GM23248 (cell line): Measurements from ENCODE around the gene HTR2C. TPM values are rescaled to one million over a fixed set of nuclear protein-coding genes. Genes with fewer than 3 reads are reported as not detected.
A peak's percentile ranks its signal among the peaks of the same experiment; 100 is the strongest.

Experiments used
- DNase-seq: peaks from one replicate; pipeline ENCODE4 v3.0.0-alpha.2; 2015
- H2AFZ ChIP-seq: fragments of 200-600 bp; sonication (generic); 2 replicates; pipeline ENCODE4 v1.6.1; 2016; ENCODE audit warnings: antibody characterized with exemption
- H3F3A ChIP-seq: fragments of 200-600 bp; sonication (generic); 2 replicates; pipeline ENCODE4 v1.6.1; 2016; ENCODE audit warnings: mild to moderate bottlenecking, antibody characterized with exemption, mixed run types; ENCODE audit not compliant: insufficient read depth
- H3K27ac ChIP-seq: fragments of 200-600 bp; sonication (generic); 2 replicates; pipeline ENCODE4 v1.5.1; 2016; ENCODE audit warnings: mild to moderate bottlenecking
- H3K27me3 ChIP-seq: fragments of 200-600 bp; sonication (generic); replicated peaks from 2 replicates; pipeline ENCODE4 v1.6.1; 2016; ENCODE audit warnings: mild to moderate bottlenecking; ENCODE audit not compliant: insufficient read depth
- H3K36me3 ChIP-seq: fragments of 200-600 bp; sonication (generic); 2 replicates; pipeline ENCODE4 v1.6.1; 2016; ENCODE audit warnings: low read depth, mild to moderate bottlenecking
- H3K4me1 ChIP-seq: fragments of 200-600 bp; sonication (generic); 2 replicates; pipeline ENCODE4 v1.6.1; 2016; ENCODE audit warnings: mild to moderate bottlenecking; ENCODE audit not compliant: insufficient read depth
- H3K4me2 ChIP-seq: fragments of 200-600 bp; sonication (generic); one replicate; pipeline ENCODE4 v1.6.1; 2016; ENCODE audit warnings: mild to moderate bottlenecking; ENCODE audit not compliant: unreplicated experiment
- H3K4me3 ChIP-seq: fragments of 200-600 bp; sonication (generic); 2 replicates; pipeline ENCODE4 v1.5.1; 2016; ENCODE audit warnings: mild to moderate bottlenecking
- H3K79me2 ChIP-seq: fragments of 200-600 bp; sonication (generic); 2 replicates; pipeline ENCODE4 v1.6.1; 2016; ENCODE audit warnings: mild to moderate bottlenecking; ENCODE audit not compliant: insufficient read depth
- H3K9ac ChIP-seq: fragments of 200-600 bp; sonication (generic); 2 replicates; pipeline ENCODE4 v1.6.1; 2016; ENCODE audit warnings: mild to moderate bottlenecking
- H3K9me2 ChIP-seq: fragments of 200-600 bp; sonication (generic); 2 replicates; pipeline ENCODE4 v1.6.1; 2016; ENCODE audit warnings: mixed run types, mild to moderate bottlenecking, moderate library complexity; ENCODE audit not compliant: insufficient read depth
- H3K9me3 ChIP-seq: fragments of 200-600 bp; sonication (generic); one replicate; pipeline ENCODE4 v1.6.1; 2017; ENCODE audit warnings: low read depth
- H4K20me1 ChIP-seq: fragments of 200-600 bp; sonication (generic); 2 replicates; pipeline ENCODE4 v1.6.0; 2016; ENCODE audit not compliant: insufficient read depth
- EZH2 ChIP-seq: fragments of 200-600 bp; sonication (generic); IDR thresholded peaks from 2 replicates; pipeline ENCODE4 v1.6.1; 2018; ENCODE audit warnings: antibody characterized with exemption, mild to moderate bottlenecking; ENCODE audit not compliant: insufficient read depth, poor library complexity, severe bottlenecking
- EZH2phosphoT487 ChIP-seq: fragments of 200-600 bp; sonication (generic); IDR thresholded peaks from 2 replicates; pipeline ENCODE4 v1.6.1; 2018; ENCODE audit warnings: antibody characterized with exemption, moderate library complexity, mild to moderate bottlenecking, low read depth; ENCODE audit not compliant: insufficient read depth
- WGBS, 2 experiments: methylation state at CpG; one replicate each; pipeline ENCODE4 v1.1.6; 2015 to 2017; ENCODE audit warnings: low lambda C conversion rate in 2 of 2, low coverage in 1 of 2; ENCODE audit errors: missing lambda C conversion rate in 2 of 2; 5-methylcytosine and 5-hydroxymethylcytosine counted together
- in situ Hi-C: fragments of 300-500 bp; cut with MboI; formaldehyde crosslinking; loops from 2 replicates; pipeline ENCODE4 v1.15.0; 2020
- polyA plus RNA-seq: library from polyadenylated mRNA; unstranded; fragments of >200 nt; fragmentation: Nextera tagmentation; extraction: Ambion mirVana; gene quantifications from 2 replicates; pipeline ENCODE4 v1.2.1, GENCODE V29; 2016
- total RNA-seq: library from RNA; depleted of rRNA; stranded (reverse); fragments of >200 nt; shearing (Covaris generic); gene quantifications from 2 replicates; pipeline ENCODE4 v1.2.3, GENCODE V29; 2014

HTR2C gene
- total and polyA plus RNA-seq, 2 experiments from 2014 or later = not detected

DNA sequence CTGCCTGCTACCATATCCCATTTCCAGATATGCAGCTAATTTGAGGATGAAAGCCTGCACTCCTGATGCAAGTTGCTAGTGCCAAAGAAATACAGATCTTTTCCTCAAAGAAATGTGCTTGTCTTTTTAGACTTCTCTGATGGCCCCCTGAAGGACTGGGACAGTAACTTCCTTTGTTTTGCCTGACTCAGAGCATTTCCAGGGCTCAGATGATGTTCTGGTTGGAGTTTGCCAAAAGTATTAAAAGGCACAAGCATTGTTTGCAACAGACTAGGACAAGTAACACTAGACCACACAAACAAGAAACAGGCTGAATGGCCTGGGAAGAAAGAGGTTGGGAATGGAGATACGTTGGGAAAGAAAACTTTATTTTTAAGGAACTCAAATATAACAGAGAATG is 258.3 kb downstream of the HTR2C start:
- Histone ChIP-seq H3K9me2 (no peaks in the 10 kb centered on the region), H3F3A (0 out of 2 replicates have a peak, but pooled peaks cover 4% of the 10 kb centered on the region), H3K4me1 (peaks cover 20% of the 10 kb centered on the region), H3K27me3 (no peaks in the 10 kb centered on the region), H3K36me3 (no peaks in the 10 kb centered on the region), H3K4me3 (no peak overlapping the region), H3K9ac (no peak overlapping the region), H2AFZ (peak overlapping the region; percentile 65), H4K20me1 (no peaks in the 10 kb centered on the region), H3K27ac (no peak overlapping the region), H3K79me2 (no peaks in the 10 kb centered on the region), H3K9me3 (no peaks in the 10 kb centered on the region), H3K4me2 (no peak overlapping the region)
- DNase-seq = peak; percentile 38
- WGBS, 2 experiments = 10 to 11% methylated on average over 1 of the region's 1 CpG
- no peak for TF ChIP-seq EZH2
- no peak for TF ChIP-seq EZH2phosphoT487
- in situ Hi-C loops = no loop called here

- no peaks in the 10 kb centered on the region for H3F3A ChIP-seq
- H3K4me2 ChIP-seq = no peak overlapping the region
- no peak overlapping the region for H2AFZ ChIP-seq
- in situ Hi-C loops = no loop called here
- H3K4me1 ChIP-seq = no peaks in the 10 kb centered on the region
- 0 to 6% methylated on average over 1 of the region's 1 CpG for WGBS, 2 experiments
- TF ChIP-seq EZH2phosphoT487 (no peak), EZH2 (no peak)
- H3K9ac ChIP-seq = no peak overlapping the region
- DNase-seq = peak; percentile 0
- no peak overlapping the region for H3K27ac ChIP-seq
- H3K9me3 ChIP-seq = no peaks in the 10 kb centered on the region
- H3K27me3 ChIP-seq = no peaks in the 10 kb centered on the region
- H3K4me3 ChIP-seq = no peak overlapping the region
- no peaks in the 10 kb centered on the region for H4K20me1 ChIP-seq
- no peaks in the 10 kb centered on the region for H3K9me2 ChIP-seq
- no peaks in the 10 kb centered on the region for H3K36me3 ChIP-seq
- H3K79me2 ChIP-seq = no peaks in the 10 kb centered on the region
Measured at GRCh38 chrX:114889481-114889880, 305.6 kb downstream of the HTR2C start.

GRCh38 chrX:114903618-114904017 is 319.7 kb downstream of the HTR2C start:
- no peaks in the 10 kb centered on the region for H3K27me3 ChIP-seq
- no peaks in the 10 kb centered on the region for H3K4me1 ChIP-seq
- no peaks in the 10 kb centered on the region for H3F3A ChIP-seq
- H3K9me3 ChIP-seq = no peaks in the 10 kb centered on the region
- in situ Hi-C loops = no loop called here
- no peaks in the 10 kb centered on the region for H4K20me1 ChIP-seq
- TF ChIP-seq EZH2 (no peak), EZH2phosphoT487 (no peak)
- DNase-seq = no peak
- H3K36me3 ChIP-seq = no peaks in the 10 kb centered on the region
- H3K79me2 ChIP-seq = no peaks in the 10 kb centered on the region
- H3K4me2 ChIP-seq = no peak overlapping the region
- H3K4me3 ChIP-seq = no peak overlapping the region
- no peak overlapping the region for H3K27ac ChIP-seq
- H2AFZ ChIP-seq = no peak overlapping the region
- 93% methylated on average over 3 of the region's 3 CpGs for WGBS, 2 experiments
- H3K9me2 ChIP-seq = no peaks in the 10 kb centered on the region
- no peak overlapping the region for H3K9ac ChIP-seq

- H3K9me3 ChIP-seq = no peaks in the 10 kb centered on the region
- no peak for DNase-seq
- no peak for TF ChIP-seq EZH2
- TF ChIP-seq EZH2phosphoT487 = no peak
- H3K27me3 ChIP-seq = no peaks in the 10 kb centered on the region
- H4K20me1 ChIP-seq = no peaks in the 10 kb centered on the region
- in situ Hi-C loops = no loop called here
- no peak overlapping the region for H3K9ac ChIP-seq
- no peaks in the 10 kb centered on the region for H3K36me3 ChIP-seq
- H3K4me3 ChIP-seq = no peak overlapping the region
- H3K27ac ChIP-seq = no peak overlapping the region
- no peaks in the 10 kb centered on the region for H3K79me2 ChIP-seq
- H2AFZ ChIP-seq = no peak overlapping the region
- no peaks in the 10 kb centered on the region for H3K4me1 ChIP-seq
- WGBS, 2 experiments = 41 to 54% methylated on average over 2 of the region's 2 CpGs
- H3K9me2 ChIP-seq = no peaks in the 10 kb centered on the region
- no peak overlapping the region for H3K4me2 ChIP-seq
- H3F3A ChIP-seq = no peaks in the 10 kb centered on the region
Measured at GRCh38 chrX:114905251-114905650, 321.4 kb downstream of the HTR2C start.

DNA sequence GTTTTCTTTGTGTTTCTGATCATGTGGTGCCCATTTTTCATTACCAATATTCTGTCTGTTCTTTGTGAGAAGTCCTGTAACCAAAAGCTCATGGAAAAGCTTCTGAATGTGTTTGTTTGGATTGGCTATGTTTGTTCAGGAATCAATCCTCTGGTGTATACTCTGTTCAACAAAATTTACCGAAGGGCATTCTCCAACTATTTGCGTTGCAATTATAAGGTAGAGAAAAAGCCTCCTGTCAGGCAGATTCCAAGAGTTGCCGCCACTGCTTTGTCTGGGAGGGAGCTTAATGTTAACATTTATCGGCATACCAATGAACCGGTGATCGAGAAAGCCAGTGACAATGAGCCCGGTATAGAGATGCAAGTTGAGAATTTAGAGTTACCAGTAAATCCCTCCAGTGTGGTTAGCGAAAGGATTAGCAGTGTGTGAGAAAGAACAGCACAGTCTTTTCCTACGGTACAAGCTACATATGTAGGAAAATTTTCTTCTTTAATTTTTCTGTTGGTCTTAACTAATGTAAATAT is 323.2 kb downstream of the HTR2C start:
- DNase-seq = no peak
- H3K36me3 ChIP-seq = no peaks in the 10 kb centered on the region
- H2AFZ ChIP-seq = no peak overlapping the region
- H3K79me2 ChIP-seq = no peaks in the 10 kb centered on the region
- no peak overlapping the region for H3K27ac ChIP-seq
- in situ Hi-C loops = no loop called here
- no peaks in the 10 kb centered on the region for H3K27me3 ChIP-seq
- H3K4me2 ChIP-seq = no peak overlapping the region
- 95 to 96% methylated on average over 9 of the region's 9 CpGs for WGBS, 2 experiments
- TF ChIP-seq EZH2phosphoT487 = no peak
- TF ChIP-seq EZH2 = no peak
- H3K9me3 ChIP-seq = no peaks in the 10 kb centered on the region
- no peaks in the 10 kb centered on the region for H3K4me1 ChIP-seq
- H3K9me2 ChIP-seq = no peaks in the 10 kb centered on the region
- H3F3A ChIP-seq = no peaks in the 10 kb centered on the region
- no peak overlapping the region for H3K4me3 ChIP-seq
- no peak overlapping the region for H3K9ac ChIP-seq
- H4K20me1 ChIP-seq = no peaks in the 10 kb centered on the region
